ENCODE data around the gene GPC6.

DNA sequence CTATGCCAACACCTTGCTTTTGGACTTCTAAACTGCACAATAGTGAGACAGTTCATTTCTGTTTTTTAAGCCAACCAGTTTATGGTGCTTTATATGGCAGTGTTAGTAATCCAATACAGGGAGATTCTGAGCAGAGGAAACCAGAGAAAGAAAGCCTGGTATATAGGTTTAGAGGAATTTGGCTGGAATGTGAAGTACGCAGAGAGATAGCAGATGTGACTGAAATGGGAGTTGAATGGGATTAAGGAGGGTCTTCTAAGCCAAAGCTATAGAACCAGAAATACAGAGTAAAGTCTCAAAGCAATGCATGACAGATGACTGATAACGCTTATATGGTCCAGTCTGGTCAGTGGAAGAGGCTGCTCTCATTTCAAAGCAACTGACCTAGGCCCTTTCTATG is 453.7 kb downstream of the GPC6 start:
- TF ChIP-seq, protein P1, sequence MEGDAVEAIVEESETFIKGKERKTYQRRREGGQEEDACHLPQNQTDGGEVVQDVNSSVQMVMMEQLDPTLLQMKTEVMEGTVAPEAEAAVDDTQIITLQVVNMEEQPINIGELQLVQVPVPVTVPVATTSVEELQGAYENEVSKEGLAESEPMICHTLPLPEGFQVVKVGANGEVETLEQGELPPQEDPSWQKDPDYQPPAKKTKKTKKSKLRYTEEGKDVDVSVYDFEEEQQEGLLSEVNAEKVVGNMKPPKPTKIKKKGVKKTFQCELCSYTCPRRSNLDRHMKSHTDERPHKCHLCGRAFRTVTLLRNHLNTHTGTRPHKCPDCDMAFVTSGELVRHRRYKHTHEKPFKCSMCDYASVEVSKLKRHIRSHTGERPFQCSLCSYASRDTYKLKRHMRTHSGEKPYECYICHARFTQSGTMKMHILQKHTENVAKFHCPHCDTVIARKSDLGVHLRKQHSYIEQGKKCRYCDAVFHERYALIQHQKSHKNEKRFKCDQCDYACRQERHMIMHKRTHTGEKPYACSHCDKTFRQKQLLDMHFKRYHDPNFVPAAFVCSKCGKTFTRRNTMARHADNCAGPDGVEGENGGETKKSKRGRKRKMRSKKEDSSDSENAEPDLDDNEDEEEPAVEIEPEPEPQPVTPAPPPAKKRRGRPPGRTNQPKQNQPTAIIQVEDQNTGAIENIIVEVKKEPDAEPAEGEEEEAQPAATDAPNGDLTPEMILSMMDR (IDR thresholded peaks at IDR 0.05), result no peak
- no peak for TF ChIP-seq POLR2A (IDR thresholded peaks at IDR 0.05)
- TF ChIP-seq POLR2AphosphoS5 (IDR thresholded peaks at IDR 0.05; ENCODE audit: insufficient read depth in 1 of 2, low read depth in 1 of 2), result no peak

Measured in vagina (tissue), 2 donors.